NCI-H345 treated with DMSO at 0.1 percent for 48 hours (cell line): ENCODE measurements around the gene SDC1.
A peak's percentile ranks its signal among the peaks of the same experiment; 100 is the strongest.
"Not testable (repeated sequence)": the region's sequence is repeated elsewhere in the genome, so short reads cannot be mapped to it uniquely, and the experiment has no call there.

Experiments used
- DNase-seq: peaks from one replicate; lab custom pipeline; 2025; ENCODE audit not compliant: unreplicated experiment; lab: John Stamatoyannopoulos, UW

The SDC1 gene

GRCh38 chr2:20199633-20200270, 25.2 kb downstream of the SDC1 start:
- DNase-seq, result no peak

DNA sequence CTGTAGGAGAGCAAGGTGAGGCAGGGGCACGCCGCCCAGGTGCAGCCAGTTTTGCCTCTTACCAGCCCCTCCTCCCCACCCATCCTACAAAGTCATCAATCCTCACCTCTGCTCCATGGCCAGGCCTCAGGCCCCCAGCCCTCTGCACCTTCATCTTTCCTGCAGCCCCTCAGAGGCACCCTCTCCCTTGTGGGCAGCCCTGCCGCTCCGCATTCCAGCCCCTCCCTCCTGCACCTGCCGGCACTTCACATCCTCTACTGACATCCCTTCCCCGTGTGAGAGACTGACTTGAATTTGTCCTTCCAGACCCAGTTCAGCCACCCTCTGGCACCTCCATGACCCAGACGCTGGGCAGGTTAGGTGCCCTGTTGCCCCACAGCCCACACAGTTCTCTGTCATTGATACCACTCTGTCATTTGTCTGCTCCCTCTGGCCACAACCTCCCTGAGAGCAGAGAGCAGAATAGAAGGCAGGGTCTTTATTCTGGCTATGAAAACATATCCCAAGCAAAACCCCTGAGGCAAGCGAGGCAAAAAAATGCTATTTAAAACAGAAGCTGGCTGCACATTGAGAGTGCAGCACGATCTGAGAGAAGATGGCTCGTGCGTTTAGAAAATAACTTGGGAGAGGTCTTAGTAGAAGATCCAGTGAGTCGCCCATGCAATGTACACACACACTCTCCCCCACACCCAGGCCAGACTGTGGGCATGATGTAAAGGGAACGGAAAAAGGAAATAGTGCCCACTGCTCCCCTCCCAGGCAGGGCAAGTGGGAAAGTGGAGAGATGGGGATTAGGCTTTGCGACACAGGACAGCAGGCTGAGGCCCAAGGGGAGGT, 25.9 kb downstream of the SDC1 start:
- DNase-seq, result no peak

DNA sequence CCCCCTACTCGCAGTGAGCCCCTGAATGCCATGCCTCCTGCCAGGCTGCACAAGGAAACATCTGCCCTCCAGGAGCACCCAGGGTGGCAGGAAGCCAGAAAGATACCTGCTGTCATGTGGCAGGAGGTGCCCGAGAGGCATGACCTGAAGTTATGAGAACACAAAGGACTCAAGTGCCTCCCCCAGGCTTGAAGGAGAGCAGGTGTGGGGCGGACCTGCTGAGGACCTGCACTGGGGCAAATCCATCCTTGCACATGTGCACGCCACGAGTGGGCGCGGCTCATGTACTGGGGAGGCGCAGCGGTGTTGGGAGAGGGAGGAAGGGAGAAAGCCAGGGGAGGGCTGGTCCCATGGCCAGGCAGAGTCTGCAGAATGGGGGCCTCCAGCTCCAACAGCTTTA, 26.9 kb downstream of the SDC1 start:
- DNase-seq, result peak; percentile 94

DNA sequence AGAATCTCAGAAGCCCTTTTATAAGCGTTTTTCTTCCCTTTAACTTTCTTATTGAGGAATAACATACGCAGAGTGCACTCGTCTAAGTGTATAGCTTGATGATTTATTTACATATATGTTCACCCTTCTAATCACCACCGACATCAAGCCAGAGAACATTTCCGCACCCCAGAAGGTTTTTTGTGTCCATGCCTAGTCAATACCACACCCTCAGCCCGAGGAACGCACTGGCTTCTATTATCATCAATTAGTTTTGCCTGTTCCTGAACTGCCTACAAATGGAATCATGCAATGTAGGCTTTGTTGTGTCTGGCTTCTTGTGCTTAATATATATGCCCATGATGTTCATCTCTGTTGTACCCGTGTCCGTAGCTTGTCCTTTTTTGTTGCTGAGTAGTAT, 27.7 kb downstream of the SDC1 start:
- peak; percentile 65 for DNase-seq

DNA sequence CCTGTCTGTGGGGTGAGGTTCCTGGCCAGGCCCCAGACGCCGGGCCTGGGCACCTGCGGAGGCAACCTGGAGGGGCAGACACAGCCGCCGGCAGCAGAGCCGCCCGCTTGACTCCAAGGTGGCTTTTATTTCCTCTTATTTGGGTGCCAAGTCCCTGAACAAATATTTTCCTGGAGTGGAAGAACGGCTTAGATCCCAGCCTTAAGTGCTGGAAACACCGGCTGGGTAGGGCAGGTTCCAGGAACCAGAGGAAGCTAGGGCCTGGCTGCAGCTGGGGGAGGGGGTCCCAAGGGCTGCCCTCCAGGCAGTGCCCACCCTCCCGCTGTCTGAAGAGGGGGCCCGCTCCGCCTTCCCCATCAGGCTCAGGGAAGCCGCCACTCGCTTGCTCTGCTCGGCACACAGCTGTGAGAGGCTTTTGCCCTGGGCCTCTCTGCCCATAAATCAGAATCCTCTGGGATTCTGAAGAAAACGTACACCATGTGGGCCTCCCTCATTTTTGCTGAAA, 28.2 kb downstream of the SDC1 start:
- peak; percentile 72 for DNase-seq

DNA sequence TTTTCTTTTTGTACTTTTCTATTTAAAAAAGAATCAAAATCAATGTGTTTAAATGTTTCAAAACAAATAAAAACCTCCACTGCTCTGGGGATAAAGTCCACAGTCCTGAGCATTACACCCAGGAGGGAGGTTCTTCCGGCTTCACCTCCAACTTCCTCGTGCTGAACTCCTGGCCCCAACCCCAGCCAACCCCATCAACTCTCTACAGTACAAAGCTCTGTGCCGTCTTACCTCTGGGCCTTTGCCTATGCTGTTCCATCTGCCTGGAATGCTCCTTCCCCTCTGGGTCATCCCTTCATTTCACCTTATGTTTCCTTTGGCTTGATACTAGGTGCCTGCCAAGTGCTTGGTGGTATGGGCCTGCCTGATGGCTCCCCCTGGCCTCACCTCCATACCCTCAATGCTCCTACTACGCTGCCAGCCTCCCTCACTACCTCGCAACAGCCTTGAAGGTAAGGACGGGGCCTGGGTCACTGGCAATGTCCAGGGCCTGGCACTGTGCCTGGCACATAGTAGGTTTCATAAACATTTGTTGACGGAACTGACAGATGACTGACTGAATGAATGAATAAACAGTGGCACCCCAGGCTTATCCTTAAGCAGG, 28.8 kb downstream of the SDC1 start:
- DNase-seq, result no peak

DNA sequence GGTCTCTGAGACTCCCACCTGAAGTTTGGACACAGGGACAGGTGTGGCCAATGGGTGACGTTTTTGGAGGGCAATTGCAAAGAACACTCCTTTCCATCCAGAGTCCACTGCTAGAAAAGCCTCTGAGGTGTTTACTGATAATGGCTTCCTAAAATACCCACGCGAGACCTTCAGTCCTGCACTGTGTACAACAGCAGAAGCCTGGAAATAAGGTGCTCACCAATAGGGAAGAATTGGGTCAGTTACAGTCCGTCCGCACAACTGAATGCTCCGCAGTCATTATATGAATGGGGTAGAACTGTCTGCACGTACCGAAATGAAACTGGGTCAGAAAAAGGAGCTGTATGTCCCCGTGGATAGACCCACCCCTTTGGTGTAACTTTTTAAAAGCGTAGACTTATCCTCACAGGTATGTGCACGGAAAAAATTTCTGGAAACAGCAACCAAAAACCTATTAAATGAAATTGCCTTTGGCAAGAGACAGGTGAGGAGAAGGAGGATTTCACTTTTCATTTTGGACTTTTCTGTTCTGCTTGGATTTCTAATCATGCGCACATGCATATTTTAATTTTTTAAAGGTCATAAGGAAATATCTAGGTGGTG, 29.4 kb downstream of the SDC1 start:
- DNase-seq, result no peak

DNA sequence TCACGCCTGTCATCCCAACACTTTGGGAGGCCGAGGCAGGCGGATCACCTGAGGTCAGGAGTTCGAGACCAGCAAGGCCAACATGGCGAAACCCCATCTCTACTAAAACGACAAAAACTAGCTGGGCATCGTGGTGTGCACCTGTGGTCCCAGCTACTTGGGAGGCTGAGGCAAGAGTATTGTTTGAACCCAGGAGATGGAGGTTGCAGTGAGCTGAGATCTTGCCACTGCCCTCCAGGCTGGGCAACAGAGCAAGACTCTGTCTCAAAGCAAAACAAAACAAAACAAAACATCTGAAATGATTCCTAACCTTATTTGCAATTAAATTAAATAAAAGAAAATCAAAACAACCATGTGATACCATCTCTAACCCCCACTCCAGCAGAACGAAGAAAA, 29.9 kb downstream of the SDC1 start:
- not testable (repeated sequence) for DNase-seq

GRCh38 chr2:20194097-20195015, 30.6 kb downstream of the SDC1 start:
- no peak for DNase-seq

GRCh38 chr2:20193185-20193584, 31.7 kb downstream of the SDC1 start:
- DNase-seq, result no peak

DNA sequence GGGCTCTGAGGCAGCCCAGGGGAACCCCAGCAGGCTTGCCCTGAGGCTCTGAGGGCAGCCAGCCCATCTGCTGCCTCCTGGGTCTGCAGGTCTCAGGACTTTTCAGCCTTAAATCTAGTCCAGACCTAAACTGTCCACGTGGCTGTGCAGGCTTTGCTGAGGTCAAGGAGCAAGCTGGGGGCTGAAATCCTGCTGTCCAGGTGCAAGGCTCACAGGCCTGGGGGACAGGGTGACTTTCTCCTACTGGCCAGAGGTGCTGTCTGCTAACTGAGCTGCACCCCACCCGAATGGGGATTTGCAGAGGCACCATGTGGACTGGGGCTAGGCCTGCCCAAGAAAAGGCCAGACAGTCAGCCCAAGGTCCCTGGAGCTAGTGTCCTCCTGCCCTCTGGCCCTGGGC, 32.1 kb downstream of the SDC1 start:
- no peak for DNase-seq

DNA sequence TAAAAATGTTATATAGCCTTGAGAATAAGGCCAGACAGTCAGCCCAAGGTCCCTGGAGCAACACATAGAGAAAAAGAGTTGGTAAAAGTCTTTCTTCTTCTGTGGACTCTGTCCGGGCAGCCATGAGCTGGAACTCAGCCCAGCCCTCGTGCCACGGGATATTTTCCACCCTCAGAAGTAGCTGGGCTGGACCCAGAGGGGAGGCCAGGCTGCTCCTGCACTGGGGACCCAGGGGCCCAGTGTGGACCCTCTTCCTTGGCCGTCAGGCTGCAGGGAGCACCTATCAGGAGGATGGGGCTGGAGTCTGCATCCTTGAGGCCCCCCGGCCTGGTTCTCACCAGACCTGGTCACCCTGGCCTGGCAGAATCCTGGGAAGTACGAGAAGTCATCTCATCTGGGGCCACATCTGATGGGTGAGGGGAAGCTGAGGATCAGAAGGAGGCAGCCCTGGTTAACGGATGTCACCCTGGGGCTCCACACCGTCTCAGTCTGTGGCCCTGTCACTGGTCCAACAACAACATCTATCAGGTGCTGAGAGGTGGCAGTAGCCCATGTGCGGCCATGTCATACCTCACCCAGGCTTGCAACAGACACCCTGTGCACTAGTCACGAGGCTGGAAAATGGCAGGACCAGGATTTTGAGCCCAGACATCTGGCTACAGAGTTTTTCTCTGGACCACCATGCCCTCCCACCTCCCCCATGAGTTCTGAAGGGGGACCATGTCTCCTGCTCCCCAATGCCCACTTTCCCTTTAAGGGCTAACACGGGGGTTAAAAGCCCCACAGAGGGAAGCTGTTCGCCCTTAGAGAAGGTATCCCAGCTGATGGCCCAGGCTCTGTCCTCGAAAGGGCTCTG, 33.0 kb downstream of the SDC1 start:
- DNase-seq, result no peak

DNA sequence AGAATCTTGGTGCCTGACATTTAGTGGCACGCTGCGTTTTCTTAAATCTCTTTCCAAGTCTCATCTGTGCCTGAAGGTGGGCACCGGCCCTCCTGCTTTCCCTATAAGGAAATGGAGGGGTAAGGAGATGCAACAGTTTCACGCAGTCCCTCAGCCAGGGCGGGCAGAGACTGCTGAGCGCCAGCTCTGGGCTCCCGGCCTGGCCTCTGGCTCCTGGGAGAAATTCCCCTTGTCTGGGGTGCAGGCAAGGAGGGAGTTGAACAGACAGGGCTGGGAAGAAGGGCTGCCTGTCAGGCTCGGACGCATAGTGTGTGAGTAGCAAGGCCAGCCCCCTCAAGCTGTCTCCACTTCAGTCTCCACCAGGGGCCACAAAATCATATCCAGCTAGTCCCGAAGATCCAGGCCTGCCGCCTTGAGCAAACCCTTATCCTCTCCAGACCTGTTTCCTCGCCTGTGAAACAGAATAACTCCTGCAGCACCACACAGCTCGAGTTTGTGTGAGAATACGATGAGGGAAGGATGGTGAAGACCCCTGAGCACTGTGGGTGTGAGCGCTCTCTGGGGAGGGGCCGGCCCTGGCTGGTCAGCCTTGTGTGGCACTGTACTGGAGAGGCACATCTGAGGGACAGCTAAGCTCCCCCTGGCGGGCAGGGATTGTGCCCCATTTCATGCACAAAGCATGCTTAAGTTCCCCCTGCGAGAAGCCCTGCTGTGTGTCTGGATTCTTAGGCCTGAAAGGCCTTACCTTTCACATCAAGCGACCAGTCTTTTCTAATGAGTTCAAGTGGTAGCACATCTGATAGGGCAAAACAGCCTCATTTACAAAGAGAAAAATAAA, 33.8 kb downstream of the SDC1 start:
- DNase-seq, result no peak

- peak; percentile 57 for DNase-seq
These were observed 34.8 kb downstream of the SDC1 start for GRCh38 chr2:20190170-20190569.

- DNase-seq, result no peak
These were observed 35.5 kb downstream of the SDC1 start for GRCh38 chr2:20189299-20189931.

- no peak for DNase-seq
These were observed 36.1 kb downstream of the SDC1 start for GRCh38 chr2:20188851-20189250.

- DNase-seq, result no peak
These were observed 36.7 kb downstream of the SDC1 start for GRCh38 chr2:20188201-20188600.

DNA sequence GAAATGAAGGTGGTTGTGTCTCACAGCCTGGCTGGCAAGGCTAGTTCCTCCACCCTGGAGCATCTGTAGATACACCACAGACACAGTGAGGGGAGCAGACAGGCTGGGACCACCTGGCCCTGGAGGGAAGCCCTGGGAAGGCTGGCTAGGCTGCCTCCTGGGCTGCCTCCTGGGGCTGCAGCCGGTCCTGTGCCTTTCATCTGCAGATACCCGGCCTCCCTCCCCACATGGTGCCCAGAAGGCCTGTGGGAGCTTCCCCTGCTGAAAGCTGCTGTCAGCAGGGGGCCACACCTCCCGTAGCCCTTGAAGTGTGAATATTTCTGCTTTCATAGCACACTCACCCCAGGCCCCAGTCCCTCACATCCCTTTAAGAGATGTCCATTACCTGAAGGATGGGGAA, 37.6 kb downstream of the SDC1 start:
- DNase-seq, result no peak
